Trophoblast cell (in vitro differentiated cells and primary cell): ENCODE results near the gene CAMSAP3.

Source experiments
- DNase-seq, 2 donors: peaks; one replicate each; pipeline ENCODE4 v3.0.0-alpha.2; 2016
- H2AFZ ChIP-seq: 2 replicates; pipeline ENCODE4 v1.6.1; 2013; ENCODE audit warnings: low read length, moderate library complexity, mild to moderate bottlenecking; ENCODE audit not compliant: insufficient read depth, poor library complexity
- H2AK5ac ChIP-seq: 2 replicates; pipeline ENCODE4 v1.6.1; 2013; ENCODE audit warnings: mild to moderate bottlenecking, low read length
- H2BK120ac ChIP-seq: 2 replicates; pipeline ENCODE4 v1.6.1; 2013; ENCODE audit warnings: low read length, mild to moderate bottlenecking, moderate library complexity; ENCODE audit not compliant: insufficient read depth, poor library complexity
- H2BK12ac ChIP-seq: 2 replicates; pipeline ENCODE4 v1.6.1; 2013; ENCODE audit warnings: mild to moderate bottlenecking, low read length, moderate library complexity
- H2BK5ac ChIP-seq: 2 replicates; pipeline ENCODE4 v1.6.1; 2013; ENCODE audit warnings: low read length, low read depth, moderate library complexity, mild to moderate bottlenecking; ENCODE audit not compliant: poor library complexity
- H3K14ac ChIP-seq: 2 replicates; pipeline ENCODE4 v1.6.1; 2013; ENCODE audit warnings: mild to moderate bottlenecking, low read length
- H3K18ac ChIP-seq: 2 replicates; pipeline ENCODE4 v1.6.1; 2013; ENCODE audit warnings: mild to moderate bottlenecking, low read length
- H3K23ac ChIP-seq: 2 replicates; pipeline ENCODE4 v1.6.1; 2013; ENCODE audit warnings: low read length
- H3K27ac ChIP-seq: 2 replicates; pipeline ENCODE4 v1.5.1; 2013; ENCODE audit warnings: low read depth, mild to moderate bottlenecking, inconsistent platforms, low read length, moderate library complexity
- H3K27me3 ChIP-seq: 2 replicates; pipeline ENCODE4 v1.6.1; 2013; ENCODE audit warnings: inconsistent platforms, mild to moderate bottlenecking, low read length, moderate library complexity; ENCODE audit not compliant: insufficient read depth
- H3K36me3 ChIP-seq, 2 experiments: 1 replicate in 1 of 2; 2 replicates in 1 of 2; pipeline ENCODE4 v1.6.1; 2013; ENCODE audit warnings: low read length in 2 of 2, mild to moderate bottlenecking in 2 of 2, moderate library complexity in 1 of 2; ENCODE audit not compliant: insufficient read depth in 2 of 2, control insufficient read depth in 1 of 2
- H3K4ac ChIP-seq: 2 replicates; pipeline ENCODE4 v1.6.1; 2013; ENCODE audit warnings: low read depth, mild to moderate bottlenecking, low read length, moderate library complexity
- H3K4me1 ChIP-seq, 2 experiments: 1 replicate in 1 of 2; 2 replicates in 1 of 2; pipeline ENCODE4 v1.6.1; 2013; ENCODE audit warnings: low read length in 2 of 2, mild to moderate bottlenecking in 2 of 2, moderate library complexity in 1 of 2; ENCODE audit not compliant: insufficient read depth in 2 of 2, control insufficient read depth in 1 of 2
- H3K4me2 ChIP-seq: 2 replicates; pipeline ENCODE4 v1.6.1; 2013; ENCODE audit warnings: inconsistent platforms, mild to moderate bottlenecking, low read length, moderate library complexity
- H3K4me3 ChIP-seq: 2 replicates; pipeline ENCODE4 v1.5.1; 2013; ENCODE audit warnings: mild to moderate bottlenecking, low read depth, low read length, inconsistent platforms
- H3K79me1 ChIP-seq: one replicate; pipeline ENCODE4 v1.6.1; 2013; ENCODE audit warnings: low read length
- H3K79me2 ChIP-seq: 2 replicates; pipeline ENCODE4 v1.6.1; 2013; ENCODE audit warnings: low read length, mild to moderate bottlenecking; ENCODE audit not compliant: control insufficient read depth, insufficient read depth, poor library complexity
- H3K9ac ChIP-seq: 2 replicates; pipeline ENCODE4 v1.6.1; 2013; ENCODE audit warnings: mild to moderate bottlenecking, low read length
- H3K9me3 ChIP-seq: 2 replicates; pipeline ENCODE4 v1.6.1; 2013; ENCODE audit warnings: low read depth, mild to moderate bottlenecking, control low read depth, inconsistent platforms, low read length; ENCODE audit not compliant: insufficient read depth
- H4K12ac ChIP-seq: 2 replicates; pipeline ENCODE4 v1.6.1; 2013; ENCODE audit warnings: low read depth, mild to moderate bottlenecking, low read length, moderate library complexity
- H4K8ac ChIP-seq: 2 replicates; pipeline ENCODE4 v1.6.1; 2013; ENCODE audit warnings: low read depth, mild to moderate bottlenecking, low read length, moderate library complexity
- H4K91ac ChIP-seq: one replicate; pipeline ENCODE4 v1.6.1; 2013; ENCODE audit warnings: low read depth, mild to moderate bottlenecking, low read length, moderate library complexity
- WGBS: extraction: QIAGEN DNeasy Blood & Tissue Kit; methylation state at CpG from one replicate; pipeline ENCODE4 v1.1.7; 2013; ENCODE audit warnings: missing lambda C conversion rate; ENCODE audit not compliant: insufficient read length, insufficient coverage; ENCODE audit errors: extremely low coverage; 5-methylcytosine and 5-hydroxymethylcytosine counted together

The CAMSAP3 gene

GRCh38 chr19:7632340-7633203, 36.9 kb downstream of the CAMSAP3 start:
- Histone ChIP-seq H2BK12ac (no peak overlapping the region), H3K4me1 (peaks cover 14 to 20% of the 10 kb centered on the region in 2 experiments), H3K14ac (no peak overlapping the region), H3K4ac (no peak overlapping the region), H3K18ac (no peak overlapping the region), H3K9me3 (peaks cover 7% of the 10 kb centered on the region), H3K23ac (no peak overlapping the region), H4K91ac (no peak overlapping the region), H3K79me1 (peaks cover 8% of the 10 kb centered on the region), H3K4me3 (peak overlapping the region; percentile 30), H3K27me3 (no peaks in the 10 kb centered on the region), H3K79me2 (peaks cover 27% of the 10 kb centered on the region), H4K8ac (no peak overlapping the region), H3K4me2 (no peak overlapping the region), H2BK5ac (no peak overlapping the region), H2AFZ (no peak overlapping the region), H3K9ac (no peak overlapping the region), H4K12ac (no peak overlapping the region), H2BK120ac (no peak overlapping the region), H3K36me3 (peaks cover 10 to 17% of the 10 kb centered on the region in 2 experiments), H2AK5ac (no peak overlapping the region), H3K27ac (no peak overlapping the region)
- no CpG with 5 or more reads among the region's 40 CpGs for WGBS
- no peak for DNase-seq

DNA sequence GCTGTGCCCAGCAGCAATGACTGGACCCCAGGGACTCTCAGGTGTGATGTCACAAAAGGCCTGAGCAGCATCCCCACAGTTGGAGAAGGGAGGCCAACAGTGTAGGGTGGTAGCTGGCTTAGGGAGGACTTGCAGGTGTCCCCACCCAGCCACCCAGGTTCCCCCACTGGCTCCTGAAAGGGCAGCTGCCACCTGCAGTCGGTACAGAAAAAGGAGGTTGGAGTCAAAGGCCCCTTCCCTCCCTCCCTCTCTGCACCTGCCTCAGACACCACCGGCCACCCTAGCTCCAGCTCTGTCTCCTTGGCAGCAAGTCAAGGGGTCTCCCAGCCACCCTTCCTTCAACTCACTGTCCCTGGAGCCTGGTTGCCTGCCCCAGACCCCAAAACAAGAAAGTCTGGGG, 38.0 kb downstream of the CAMSAP3 start, which contains the start of gene PCP2:
Gene PCP2 (minus strand): TSS at position 22 of the 400 bp plus-strand sequence. CDS start 262 bp downstream, outside the sequence.
- Histone ChIP-seq H3K4ac (no peak within 1 kb of the TSS), H3K79me1 (peaks cover 9% of the 10 kb centered on the region), H3K18ac (no peak within 1 kb of the TSS), H2AK5ac (no peak within 1 kb of the TSS), H3K79me2 (peaks cover 21% of the 10 kb centered on the region), H3K14ac (no peak within 1 kb of the TSS), H3K27me3 (no peaks in the 10 kb centered on the region), H4K8ac (no peak within 1 kb of the TSS), H3K9ac (no peak within 1 kb of the TSS), H3K9me3 (peaks cover 7% of the 10 kb centered on the region), H2AFZ (no peak within 1 kb of the TSS), H2BK12ac (no peak within 1 kb of the TSS), H3K23ac (no peak within 1 kb of the TSS), H3K4me3 (peak within 1 kb of the TSS; percentile 30), H3K27ac (no peak within 1 kb of the TSS), H2BK5ac (no peak within 1 kb of the TSS), H2BK120ac (no peak within 1 kb of the TSS), H3K36me3 (peaks cover 8 to 12% of the 10 kb centered on the region in 2 experiments), H3K4me1 (peaks cover 12 to 19% of the 10 kb centered on the region in 2 experiments), H4K91ac (no peak within 1 kb of the TSS), H3K4me2 (no peak within 1 kb of the TSS), H4K12ac (no peak within 1 kb of the TSS)
- WGBS, result no CpG with 5 or more reads among the region's 2 CpGs
- no peak for DNase-seq

DNA sequence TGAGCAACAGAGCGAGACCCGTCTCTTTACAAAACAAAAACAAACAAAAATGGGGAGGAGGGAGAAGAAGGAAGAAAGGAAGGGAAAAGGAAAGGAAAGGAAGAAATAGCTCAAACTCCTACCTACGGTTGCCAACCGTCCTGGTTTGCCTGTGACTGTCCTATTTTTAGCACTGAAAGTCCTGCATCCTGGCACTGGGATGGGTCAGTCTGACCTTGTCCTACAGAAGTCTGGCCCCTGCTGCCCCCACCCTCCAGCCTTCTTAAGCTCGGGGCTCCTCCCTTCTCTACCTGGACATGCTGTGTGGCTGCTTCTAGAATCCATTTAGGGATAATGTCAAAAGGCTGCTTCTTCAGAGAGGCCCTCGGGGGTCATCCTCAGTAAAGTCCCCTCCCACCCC, 40.0 kb downstream of the CAMSAP3 start:
- no peak overlapping the region for H3K23ac ChIP-seq
- H4K12ac ChIP-seq, result no peak overlapping the region
- no peak overlapping the region for H3K4ac ChIP-seq
- peaks cover 7 to 12% of the 10 kb centered on the region in 2 experiments for H3K4me1 ChIP-seq
- peaks cover 7% of the 10 kb centered on the region for H3K79me2 ChIP-seq
- DNase-seq, result no peak
- no peak overlapping the region for H3K9ac ChIP-seq
- no peak overlapping the region for H3K4me3 ChIP-seq
- H3K79me1 ChIP-seq, result peaks cover 6% of the 10 kb centered on the region
- H2BK5ac ChIP-seq, result no peak overlapping the region
- H3K27me3 ChIP-seq, result no peaks in the 10 kb centered on the region
- no peak overlapping the region for H2BK120ac ChIP-seq
- H3K27ac ChIP-seq, result no peak overlapping the region
- H2BK12ac ChIP-seq, result no peak overlapping the region
- H3K4me2 ChIP-seq, result no peak overlapping the region
- no peak overlapping the region for H2AK5ac ChIP-seq
- no peak overlapping the region for H4K8ac ChIP-seq
- peaks cover 11% of the 10 kb centered on the region for H3K9me3 ChIP-seq
- no peak overlapping the region for H3K14ac ChIP-seq
- H4K91ac ChIP-seq, result no peak overlapping the region
- no peak overlapping the region for H2AFZ ChIP-seq
- no peak overlapping the region for H3K18ac ChIP-seq
- WGBS, result no CpG with 5 or more reads among the region's 6 CpGs
- peaks cover 13 to 18% of the 10 kb centered on the region in 2 experiments for H3K36me3 ChIP-seq

GRCh38 chr19:7636317-7636690, 40.6 kb downstream of the CAMSAP3 start:
- peaks cover 11% of the 10 kb centered on the region for H3K9me3 ChIP-seq
- WGBS, result no CpG with 5 or more reads among the region's 16 CpGs
- DNase-seq, result no peak

More at GRCh38 chr19:7636317-7636690, 40.6 kb downstream of the CAMSAP3 start:
- no peak overlapping the region for H3K23ac ChIP-seq
- peak overlapping the region; percentile 63 for H3K4me2 ChIP-seq
- no peak overlapping the region for H3K9ac ChIP-seq
- no peak overlapping the region for H3K4me3 ChIP-seq
- no peaks in the 10 kb centered on the region for H3K27me3 ChIP-seq
- no peak overlapping the region for H2AFZ ChIP-seq
- no peak overlapping the region for H3K4ac ChIP-seq
- no peak overlapping the region for H4K12ac ChIP-seq
- H3K18ac ChIP-seq, result no peak overlapping the region
- peaks cover 13 to 18% of the 10 kb centered on the region in 2 experiments for H3K36me3 ChIP-seq
- H3K79me2 ChIP-seq, result peaks cover 7% of the 10 kb centered on the region
- H3K14ac ChIP-seq, result no peak overlapping the region
- H3K4me1 ChIP-seq, result peaks cover 7 to 11% of the 10 kb centered on the region in 2 experiments
- peak overlapping the region; percentile 48 for H4K8ac ChIP-seq
- no peak overlapping the region for H2AK5ac ChIP-seq
- H3K79me1 ChIP-seq, result peaks cover 6% of the 10 kb centered on the region
- no peak overlapping the region for H2BK5ac ChIP-seq
- no peak overlapping the region for H2BK120ac ChIP-seq
- H4K91ac ChIP-seq, result peak overlapping the region; percentile 11
- H3K27ac ChIP-seq, result no peak overlapping the region
- H2BK12ac ChIP-seq, result no peak overlapping the region
